Measurements from ENCODE around the gene PLCG1.

Gene PLCG1

DNA sequence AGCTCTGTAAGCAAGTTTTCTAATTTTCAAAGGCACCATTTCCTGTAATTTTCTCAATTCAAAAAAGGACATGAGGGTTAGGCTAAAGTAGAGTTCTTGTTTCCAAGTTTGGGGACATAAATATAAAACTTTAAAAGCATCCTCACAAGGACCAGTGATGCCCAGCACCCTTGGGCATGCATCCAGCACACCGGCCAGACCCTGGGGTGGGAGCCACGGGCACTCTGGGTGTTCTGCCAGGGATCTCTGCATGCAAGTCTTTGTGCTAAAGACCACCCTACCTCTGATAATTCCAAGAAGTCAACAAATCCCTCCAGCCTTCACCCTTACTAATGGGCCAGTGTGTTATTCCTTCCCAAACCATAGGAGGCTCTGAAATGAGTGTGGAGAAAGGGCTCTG, 46.5 kb downstream of the PLCG1 start:
- Histone ChIP-seq H4K20me1 (ENCODE audit: low read depth, low read length) (no peaks in the 10 kb centered on the region), H3K79me2 (ENCODE audit: insufficient read depth, low read length) (no peaks in the 10 kb centered on the region), H3K4me3 (ENCODE audit: insufficient read depth, low read length, poor library complexity, severe bottlenecking) (no peak overlapping the region), H3K9me2 (replicated peaks; ENCODE audit: insufficient read depth, low read length) (no peaks in the 10 kb centered on the region), H3K9me3 (ENCODE audit: insufficient read depth, low read length) (no peaks in the 10 kb centered on the region), H3K36me3 (ENCODE audit: low read length) (no peaks in the 10 kb centered on the region), H3K27ac (ENCODE audit: low read depth, low read length) (no peak overlapping the region), H2AFZ (ENCODE audit: low read depth, low read length, severe bottlenecking) (no peak overlapping the region), H3F3A (ENCODE audit: insufficient read depth) (no peaks in the 10 kb centered on the region), H3K9ac (ENCODE audit: low read length) (no peak overlapping the region), H3K4me2 (ENCODE audit: low read depth, low read length, poor library complexity, severe bottlenecking) (no peak overlapping the region), H3K27me3 (ENCODE audit: low read length) (no peaks in the 10 kb centered on the region)
- TF ChIP-seq, protein P1, sequence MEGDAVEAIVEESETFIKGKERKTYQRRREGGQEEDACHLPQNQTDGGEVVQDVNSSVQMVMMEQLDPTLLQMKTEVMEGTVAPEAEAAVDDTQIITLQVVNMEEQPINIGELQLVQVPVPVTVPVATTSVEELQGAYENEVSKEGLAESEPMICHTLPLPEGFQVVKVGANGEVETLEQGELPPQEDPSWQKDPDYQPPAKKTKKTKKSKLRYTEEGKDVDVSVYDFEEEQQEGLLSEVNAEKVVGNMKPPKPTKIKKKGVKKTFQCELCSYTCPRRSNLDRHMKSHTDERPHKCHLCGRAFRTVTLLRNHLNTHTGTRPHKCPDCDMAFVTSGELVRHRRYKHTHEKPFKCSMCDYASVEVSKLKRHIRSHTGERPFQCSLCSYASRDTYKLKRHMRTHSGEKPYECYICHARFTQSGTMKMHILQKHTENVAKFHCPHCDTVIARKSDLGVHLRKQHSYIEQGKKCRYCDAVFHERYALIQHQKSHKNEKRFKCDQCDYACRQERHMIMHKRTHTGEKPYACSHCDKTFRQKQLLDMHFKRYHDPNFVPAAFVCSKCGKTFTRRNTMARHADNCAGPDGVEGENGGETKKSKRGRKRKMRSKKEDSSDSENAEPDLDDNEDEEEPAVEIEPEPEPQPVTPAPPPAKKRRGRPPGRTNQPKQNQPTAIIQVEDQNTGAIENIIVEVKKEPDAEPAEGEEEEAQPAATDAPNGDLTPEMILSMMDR (IDR thresholded peaks at IDR 0.05; ENCODE audit: insufficient read depth, low read length, poor library complexity, severe bottlenecking), result no peak
- no peak for TF ChIP-seq EZH2phosphoT487 (conservative IDR thresholded peaks at IDR 0.05; ENCODE audit: low read length)

DNA sequence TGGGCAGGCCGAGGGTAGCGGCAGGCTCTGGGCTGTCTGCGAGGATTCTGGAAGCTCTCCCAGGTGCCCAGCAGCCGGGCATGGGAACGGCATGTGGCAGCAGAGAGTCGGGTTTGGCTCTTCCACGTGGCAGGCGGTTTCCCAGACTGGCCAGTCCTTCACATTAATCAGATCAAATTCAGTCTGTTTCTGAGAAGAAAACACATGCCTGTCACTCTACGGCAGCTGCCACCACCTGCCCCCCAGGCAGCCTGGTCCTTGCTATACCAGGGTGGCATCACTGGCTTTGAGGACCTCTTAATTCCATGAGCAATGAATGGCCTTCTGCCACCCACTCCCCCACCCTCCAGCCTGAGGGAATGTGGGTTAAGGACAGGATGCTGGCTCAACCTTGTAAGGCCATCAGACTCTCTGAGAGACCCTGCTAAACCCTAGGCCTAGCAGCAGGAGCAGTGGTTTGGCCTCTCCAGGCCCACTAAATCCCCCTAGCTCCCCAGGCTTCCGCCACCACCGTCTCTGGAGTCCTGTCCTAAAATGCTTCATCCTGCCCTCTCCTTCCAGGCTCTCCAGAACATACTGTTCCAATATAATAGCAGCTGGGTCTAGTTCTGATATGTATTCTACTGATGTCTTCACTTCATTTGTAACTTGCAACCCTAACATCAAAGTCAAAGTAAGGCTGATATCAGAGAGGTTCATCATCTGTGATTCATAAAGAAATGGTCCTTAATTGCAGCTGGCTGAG, 47.8 kb downstream of the PLCG1 start:
- no peaks in the 10 kb centered on the region for H3K27me3 ChIP-seq (ENCODE audit: low read length)
- H3K27ac ChIP-seq (ENCODE audit: low read depth, low read length), result no peak overlapping the region

DNA sequence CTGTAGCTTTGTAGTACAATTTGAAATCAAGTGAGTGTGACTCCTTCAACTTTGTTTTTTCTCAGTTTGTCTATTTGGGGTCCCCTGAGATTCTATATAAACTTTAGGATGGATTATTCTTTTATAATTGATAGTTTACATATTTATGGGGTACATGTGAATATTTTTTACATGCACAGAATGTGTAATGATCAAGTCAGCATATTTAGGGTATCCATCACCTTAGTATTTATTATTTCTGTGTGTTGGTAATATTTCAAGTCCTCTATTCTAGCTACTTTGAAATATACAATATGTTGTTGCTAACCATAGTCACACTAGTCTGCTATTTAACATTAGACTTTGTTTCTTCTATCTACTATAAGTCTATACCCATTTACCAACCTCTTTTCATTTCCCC, 50.3 kb downstream of the PLCG1 start:
- H3K4me3 ChIP-seq (ENCODE audit: insufficient read depth, low read length, poor library complexity, severe bottlenecking), result no peak overlapping the region
- no peak overlapping the region for H3K27ac ChIP-seq (ENCODE audit: low read depth, low read length)
- no peak for TF ChIP-seq EZH2phosphoT487 (conservative IDR thresholded peaks at IDR 0.05; ENCODE audit: low read length)
- TF ChIP-seq, protein P1 (IDR thresholded peaks at IDR 0.05; ENCODE audit: insufficient read depth, low read length, poor library complexity, severe bottlenecking), result no peak
- H4K20me1 ChIP-seq (ENCODE audit: low read depth, low read length), result no peaks in the 10 kb centered on the region
- H3F3A ChIP-seq (ENCODE audit: insufficient read depth), result no peaks in the 10 kb centered on the region
- no peaks in the 10 kb centered on the region for H3K9me2 ChIP-seq (replicated peaks; ENCODE audit: insufficient read depth, low read length)
- H3K4me2 ChIP-seq (ENCODE audit: low read depth, low read length, poor library complexity, severe bottlenecking), result no peak overlapping the region
- H3K9me3 ChIP-seq (ENCODE audit: insufficient read depth, low read length), result peaks cover 5% of the 10 kb centered on the region; the same call in 1 of the 2 replicates
- H3K79me2 ChIP-seq (ENCODE audit: insufficient read depth, low read length), result no peaks in the 10 kb centered on the region
- H3K36me3 ChIP-seq (ENCODE audit: low read length), result no peaks in the 10 kb centered on the region; the same call in 1 of the 2 replicates
- no peak overlapping the region for H2AFZ ChIP-seq (ENCODE audit: low read depth, low read length, severe bottlenecking)
- no peaks in the 10 kb centered on the region for H3K27me3 ChIP-seq (ENCODE audit: low read length)
- no peak overlapping the region for H3K9ac ChIP-seq (ENCODE audit: low read length)

More for the DNA sequence above, 47.8 kb downstream of the PLCG1 start:
- Histone ChIP-seq H3K4me3 (ENCODE audit: insufficient read depth, low read length, poor library complexity, severe bottlenecking) (no peak overlapping the region), H3K9me2 (replicated peaks; ENCODE audit: insufficient read depth, low read length) (no peaks in the 10 kb centered on the region), H3K4me2 (ENCODE audit: low read depth, low read length, poor library complexity, severe bottlenecking) (no peak overlapping the region), H3K79me2 (ENCODE audit: insufficient read depth, low read length) (no peaks in the 10 kb centered on the region), H3K36me3 (ENCODE audit: low read length) (no peaks in the 10 kb centered on the region), H4K20me1 (ENCODE audit: low read depth, low read length) (no peaks in the 10 kb centered on the region), H3K9ac (ENCODE audit: low read length) (no peak overlapping the region), H3F3A (ENCODE audit: insufficient read depth) (no peaks in the 10 kb centered on the region), H2AFZ (ENCODE audit: low read depth, low read length, severe bottlenecking) (no peak overlapping the region), H3K9me3 (ENCODE audit: insufficient read depth, low read length) (no peaks in the 10 kb centered on the region; the same call in 1 of the 2 replicates)
- TF ChIP-seq, protein P1 (IDR thresholded peaks at IDR 0.05; ENCODE audit: insufficient read depth, low read length, poor library complexity, severe bottlenecking), result no peak
- no peak for TF ChIP-seq EZH2phosphoT487 (conservative IDR thresholded peaks at IDR 0.05; ENCODE audit: low read length)

Measured in SU-DHL-6 (cell line).